ENCODE data around the gene HEXIM2.

Gene HEXIM2

DNA sequence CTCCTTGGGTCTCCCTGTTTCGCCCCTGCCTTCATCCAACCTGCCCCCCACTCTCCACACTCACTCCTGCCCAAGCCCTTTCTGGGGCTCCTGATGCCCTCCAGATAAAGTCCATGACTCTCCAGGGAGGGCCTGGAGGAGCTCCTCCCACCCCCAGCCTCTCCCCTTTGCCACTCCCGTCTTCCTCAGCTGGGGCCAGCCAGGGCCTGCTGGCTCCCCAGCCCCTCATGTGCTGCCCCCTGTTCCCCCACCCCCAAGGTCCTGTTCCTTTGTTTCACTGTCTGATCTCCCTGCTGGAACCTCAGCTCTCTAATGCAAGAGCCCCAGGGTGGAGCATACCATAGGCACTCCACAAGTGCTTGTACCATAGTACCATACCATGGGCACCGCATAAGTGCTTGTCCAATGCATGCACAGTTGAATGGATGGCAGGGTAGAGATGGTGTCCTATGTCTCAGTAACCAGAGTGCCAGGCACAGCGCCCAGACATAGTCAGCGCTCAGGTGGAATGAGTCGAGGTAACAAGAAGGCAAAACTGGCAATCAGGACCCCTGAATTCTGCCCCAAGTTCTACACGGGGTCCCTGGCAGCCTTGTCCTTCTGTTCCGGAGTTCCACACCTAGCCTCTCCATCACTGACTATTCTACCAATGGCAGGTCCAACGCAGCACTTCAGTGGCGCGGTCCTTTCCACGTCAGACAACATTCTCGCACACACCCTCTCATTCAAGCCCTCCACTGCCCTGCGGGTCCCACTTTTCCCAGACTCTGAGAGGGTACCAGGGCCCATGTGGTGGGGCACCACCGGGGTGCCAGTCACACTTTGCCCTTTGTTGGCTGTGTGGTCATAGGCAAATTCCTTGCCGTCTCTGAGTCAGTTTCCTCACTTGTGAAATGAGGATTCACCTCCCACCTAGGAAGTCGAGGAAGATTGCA, 30.7 kb upstream of the HEXIM2 start:
- H4K8ac ChIP-seq (ENCODE audit: low read length) = peak overlapping the region; percentile 64
- peaks cover 0 to 8% of the 10 kb centered on the region in 2 experiments for H3K36me3 ChIP-seq (ENCODE audit: control insufficient read depth in 1 of 2, insufficient read depth in 2 of 2, low read depth in 1 of 2, low read length in 2 of 2)
- peak overlapping the region in 1 of 2 experiments; percentile 74 for H3K23ac ChIP-seq (ENCODE audit: low read length in 2 of 2)
- H2BK12ac ChIP-seq (ENCODE audit: low read length in 2 of 2) = peak overlapping the region; percentile 59 to 79
- peak overlapping the region in 1 of 2 experiments; percentile 71 for H3K14ac ChIP-seq (ENCODE audit: low read length in 2 of 2)
- H2BK15ac ChIP-seq (ENCODE audit: low read depth, poor library complexity, severe bottlenecking) = no peak overlapping the region
- H3K4me3 ChIP-seq (ENCODE audit: insufficient read depth in 1 of 2, low read depth in 1 of 2, low read length in 2 of 2) = peak overlapping the region; percentile 82 to 85
- no peaks in the 10 kb centered on the region for H3K9me3 ChIP-seq (ENCODE audit: control insufficient read depth, low read length)
- peaks cover 54% of the 10 kb centered on the region for H3K4me1 ChIP-seq (ENCODE audit: control insufficient read depth, insufficient read depth, low read depth, low read length)
- peak overlapping the region in 1 of 2 experiments; percentile 42 for H3K4ac ChIP-seq (ENCODE audit: low read depth in 1 of 2, low read length in 2 of 2)
- H2AK5ac ChIP-seq (ENCODE audit: low read length, severe bottlenecking) = peak overlapping the region; percentile 62
- peak overlapping the region; percentile 70 to 77 for H3K18ac ChIP-seq (ENCODE audit: low read depth in 1 of 2, low read length in 2 of 2)
- peak overlapping the region; percentile 91 for H4K91ac ChIP-seq (ENCODE audit: low read length)
- WGBS = 92% methylated on average over 17 of the region's 17 CpGs
- no peak overlapping the region for H2BK5ac ChIP-seq (ENCODE audit: low read depth, low read length, poor library complexity, severe bottlenecking)
- H3K27me3 ChIP-seq (ENCODE audit: control insufficient read depth in 1 of 2, insufficient read depth in 1 of 2, low read length in 2 of 2) = no peaks in the 10 kb centered on the region
- peak overlapping the region; percentile 27 for H2BK120ac ChIP-seq (ENCODE audit: low read depth, low read length)
- no peak overlapping the region for H2AFZ ChIP-seq (ENCODE audit: low read depth, low read length)
- no peak for DNase-seq
- peak overlapping the region; percentile 89 for H3K9ac ChIP-seq (ENCODE audit: low read length)
- peak overlapping the region; percentile 92 for H3K4me2 ChIP-seq (ENCODE audit: low read length, poor library complexity, severe bottlenecking)
- no peak overlapping the region for H3K27ac ChIP-seq (ENCODE audit: low read length, poor library complexity, severe bottlenecking)
- H3K79me1 ChIP-seq (replicated peaks; ENCODE audit: low read length, poor library complexity, severe bottlenecking) = peaks cover 16% of the 10 kb centered on the region

DNA sequence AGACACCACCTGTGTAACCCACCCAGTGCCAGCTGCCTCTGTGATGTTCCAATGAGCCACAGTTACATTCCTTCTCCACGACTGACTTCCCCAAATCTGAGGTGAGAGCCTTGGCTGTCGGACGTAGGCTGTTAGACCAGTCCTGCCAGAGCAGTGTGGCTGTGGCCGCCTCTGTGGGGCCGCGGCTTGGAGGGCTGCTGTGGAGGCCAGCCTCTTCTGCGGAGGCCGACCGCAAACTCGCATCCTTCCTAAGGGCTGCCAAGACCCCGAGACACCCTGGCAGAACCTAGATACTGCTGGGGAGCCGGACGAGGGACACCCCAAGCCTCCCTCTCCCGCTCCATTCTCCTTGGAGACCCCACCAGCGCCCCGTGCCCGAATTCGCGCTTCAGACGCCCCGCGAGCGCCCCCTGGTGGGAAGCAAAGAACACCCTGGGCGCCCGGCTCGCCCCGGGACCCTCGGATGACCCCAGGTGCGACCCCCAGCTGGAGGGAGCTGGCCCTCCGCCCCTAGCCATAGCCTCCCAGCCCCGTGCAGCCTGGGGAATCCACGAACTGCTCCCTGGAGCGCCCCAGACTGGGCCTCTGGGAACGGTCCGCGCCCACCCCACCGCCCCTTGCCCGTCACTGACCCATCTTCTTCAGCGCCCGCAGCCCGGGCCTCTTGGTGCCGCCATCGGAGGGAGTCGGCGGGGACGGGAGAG, 29.9 kb upstream of the HEXIM2 start:
- H2BK5ac ChIP-seq (ENCODE audit: low read depth, low read length, poor library complexity, severe bottlenecking) = peak overlapping the region; percentile 50
- H3K23ac ChIP-seq (ENCODE audit: low read length in 2 of 2) = peak overlapping the region; percentile 67 to 88
- H4K8ac ChIP-seq (ENCODE audit: low read length) = peak overlapping the region; percentile 64
- H3K27me3 ChIP-seq (ENCODE audit: control insufficient read depth in 1 of 2, insufficient read depth in 1 of 2, low read length in 2 of 2) = no peaks in the 10 kb centered on the region
- WGBS = 21% methylated on average over 45 of the region's 46 CpGs
- H2BK12ac ChIP-seq (ENCODE audit: low read length in 2 of 2) = peak overlapping the region; percentile 59 to 79
- H3K4me1 ChIP-seq (ENCODE audit: control insufficient read depth, insufficient read depth, low read depth, low read length) = peaks cover 60% of the 10 kb centered on the region
- peak overlapping the region; percentile 82 to 85 for H3K4me3 ChIP-seq (ENCODE audit: insufficient read depth in 1 of 2, low read depth in 1 of 2, low read length in 2 of 2)
- peak overlapping the region in 1 of 2 experiments; percentile 94 for H3K14ac ChIP-seq (ENCODE audit: low read length in 2 of 2)
- peak overlapping the region; percentile 62 for H2AK5ac ChIP-seq (ENCODE audit: low read length, severe bottlenecking)
- no peaks in the 10 kb centered on the region for H3K9me3 ChIP-seq (ENCODE audit: control insufficient read depth, low read length)
- H3K4me2 ChIP-seq (ENCODE audit: low read length, poor library complexity, severe bottlenecking) = peak overlapping the region; percentile 92
- DNase-seq = peak; percentile 62
- H3K79me1 ChIP-seq (replicated peaks; ENCODE audit: low read length, poor library complexity, severe bottlenecking) = peaks cover 24% of the 10 kb centered on the region
- H3K18ac ChIP-seq (ENCODE audit: low read depth in 1 of 2, low read length in 2 of 2) = peak overlapping the region; percentile 77 to 87
- peak overlapping the region; percentile 91 for H4K91ac ChIP-seq (ENCODE audit: low read length)
- H2BK15ac ChIP-seq (ENCODE audit: low read depth, poor library complexity, severe bottlenecking) = peak overlapping the region; percentile 99
- peak overlapping the region; percentile 68 to 90 for H3K4ac ChIP-seq (ENCODE audit: low read depth in 1 of 2, low read length in 2 of 2)
- peak overlapping the region; percentile 89 for H3K9ac ChIP-seq (ENCODE audit: low read length)
- no peak overlapping the region for H3K27ac ChIP-seq (ENCODE audit: low read length, poor library complexity, severe bottlenecking)
- H2AFZ ChIP-seq (ENCODE audit: low read depth, low read length) = peak overlapping the region; percentile 56
- H2BK120ac ChIP-seq (ENCODE audit: low read depth, low read length) = peak overlapping the region; percentile 55
- H3K36me3 ChIP-seq (ENCODE audit: control insufficient read depth in 1 of 2, insufficient read depth in 2 of 2, low read depth in 1 of 2, low read length in 2 of 2) = peaks cover 0 to 8% of the 10 kb centered on the region in 2 experiments

DNA sequence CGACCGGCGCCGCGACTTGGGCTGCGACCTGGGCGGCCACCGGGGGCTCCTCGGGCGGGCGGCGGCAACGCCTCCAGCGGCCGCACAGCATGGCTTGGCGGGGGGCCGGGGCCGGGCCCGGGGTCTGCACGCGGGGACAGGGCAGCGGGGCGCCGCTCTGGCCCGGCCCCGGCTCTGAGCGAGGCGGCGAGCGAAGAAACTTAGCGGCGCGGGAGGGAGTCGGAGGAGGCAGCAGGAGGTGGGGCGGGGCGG, 29.4 kb upstream of the HEXIM2 start, which contains the start of gene PLCD3:
PLCD3 (minus strand) TSS at position 196 of the 252 bp plus-strand sequence; CDS start at position 91, 105 bp downstream.
- H4K8ac ChIP-seq (ENCODE audit: low read length) = peak within 1 kb of the TSS; percentile 92
- peak within 1 kb of the TSS; percentile 99 for H2BK15ac ChIP-seq (ENCODE audit: low read depth, poor library complexity, severe bottlenecking)
- WGBS = 0% methylated on average over 3 of the region's 36 CpGs
- peak within 1 kb of the TSS; percentile 87 for H2BK120ac ChIP-seq (ENCODE audit: low read depth, low read length)
- peak within 1 kb of the TSS; percentile 62 for H2AK5ac ChIP-seq (ENCODE audit: low read length, severe bottlenecking)
- peaks cover 22% of the 10 kb centered on the region for H3K79me1 ChIP-seq (replicated peaks; ENCODE audit: low read length, poor library complexity, severe bottlenecking)
- H3K27ac ChIP-seq (ENCODE audit: low read length, poor library complexity, severe bottlenecking) = peak within 1 kb of the TSS; percentile 93
- no peaks in the 10 kb centered on the region for H3K27me3 ChIP-seq (ENCODE audit: control insufficient read depth in 1 of 2, insufficient read depth in 1 of 2, low read length in 2 of 2)
- H3K9me3 ChIP-seq (ENCODE audit: control insufficient read depth, low read length) = no peaks in the 10 kb centered on the region
- peak within 1 kb of the TSS; percentile 68 to 91 for H3K4ac ChIP-seq (ENCODE audit: low read depth in 1 of 2, low read length in 2 of 2)
- peak within 1 kb of the TSS; percentile 79 to 89 for H2BK12ac ChIP-seq (ENCODE audit: low read length in 2 of 2)
- H2BK5ac ChIP-seq (ENCODE audit: low read depth, low read length, poor library complexity, severe bottlenecking) = peak within 1 kb of the TSS; percentile 50
- peak within 1 kb of the TSS; percentile 67 to 88 for H3K23ac ChIP-seq (ENCODE audit: low read length in 2 of 2)
- peak within 1 kb of the TSS; percentile 81 for H2AFZ ChIP-seq (ENCODE audit: low read depth, low read length)
- peak within 1 kb of the TSS; percentile 93 for H3K9ac ChIP-seq (ENCODE audit: low read length)
- peak within 1 kb of the TSS; percentile 91 for H4K91ac ChIP-seq (ENCODE audit: low read length)
- peaks cover 55% of the 10 kb centered on the region for H3K4me1 ChIP-seq (ENCODE audit: control insufficient read depth, insufficient read depth, low read depth, low read length)
- H3K18ac ChIP-seq (ENCODE audit: low read depth in 1 of 2, low read length in 2 of 2) = peak within 1 kb of the TSS; percentile 96 to 99
- DNase-seq = no peak
- H3K36me3 ChIP-seq (ENCODE audit: control insufficient read depth in 1 of 2, insufficient read depth in 2 of 2, low read depth in 1 of 2, low read length in 2 of 2) = peaks cover 0 to 11% of the 10 kb centered on the region in 2 experiments
- H3K4me2 ChIP-seq (ENCODE audit: low read length, poor library complexity, severe bottlenecking) = peak within 1 kb of the TSS; percentile 92
- H3K4me3 ChIP-seq (ENCODE audit: insufficient read depth in 1 of 2, low read depth in 1 of 2, low read length in 2 of 2) = peak within 1 kb of the TSS; percentile 82 to 85
- peak within 1 kb of the TSS in 1 of 2 experiments; percentile 97 for H3K14ac ChIP-seq (ENCODE audit: low read length in 2 of 2)
